Muscle layer of duodenum (tissue), 2 donors: ENCODE data around the gene RABGAP1.

Experiments used
- H3K27ac ChIP-seq: one replicate; pipeline ENCODE4 v1.7.0; 2013; ENCODE audit warnings: mild to moderate bottlenecking, low read length
- H3K27me3 ChIP-seq: one replicate; pipeline ENCODE4 v1.7.0; 2013; ENCODE audit warnings: low read depth, mild to moderate bottlenecking, control low read depth, low read length
- H3K36me3 ChIP-seq, 2 donors: one replicate each; pipeline ENCODE4 v1.7.0; 2013; ENCODE audit warnings: low read length in 2 of 2, control low read depth in 1 of 2, mild to moderate bottlenecking in 1 of 2; ENCODE audit not compliant: insufficient read depth in 2 of 2, control insufficient read depth in 1 of 2
- H3K4me1 ChIP-seq, 2 donors: one replicate each; pipeline ENCODE4 v1.7.0; 2013; ENCODE audit warnings: low read length in 2 of 2, mild to moderate bottlenecking in 2 of 2, control low read depth in 1 of 2, moderate library complexity in 1 of 2; ENCODE audit not compliant: insufficient read depth in 2 of 2, control insufficient read depth in 1 of 2
- H3K4me3 ChIP-seq, 2 donors: one replicate each; pipeline ENCODE4 v1.7.0; 2013; ENCODE audit warnings: low read length in 2 of 2, low read depth in 1 of 2, mild to moderate bottlenecking in 1 of 2
- H3K9me3 ChIP-seq, 2 donors: one replicate each; pipeline ENCODE4 v1.7.0; 2013; ENCODE audit warnings: low read length in 2 of 2, control low read depth in 1 of 2, mild to moderate bottlenecking in 1 of 2; ENCODE audit not compliant: control insufficient read depth in 1 of 2
- donor health status: healthy.

Gene RABGAP1

DNA sequence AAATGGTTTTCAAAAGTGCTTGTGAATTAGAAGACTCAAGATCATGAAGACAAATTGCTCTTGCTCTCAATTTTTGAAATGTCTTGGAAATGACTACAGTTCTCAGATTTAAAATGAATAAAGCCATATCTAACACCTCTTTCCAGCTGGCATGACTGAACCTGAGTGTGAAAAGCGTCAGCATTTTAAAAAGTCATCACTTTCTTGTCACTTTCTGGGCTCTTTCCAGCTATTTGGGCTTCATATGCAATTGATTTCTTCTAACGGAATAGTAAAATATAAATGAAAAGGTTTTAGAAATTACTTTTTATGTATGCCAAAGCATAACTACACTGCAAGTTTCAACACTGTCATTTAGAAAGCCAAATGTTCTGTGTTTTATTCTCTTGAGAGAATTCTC is 95.0 kb downstream of the RABGAP1 start:
- Histone ChIP-seq H3K4me3 (no peak overlapping the region), H3K36me3 (peaks cover 0 to 7% of the 10 kb centered on the region in 2 donors), H3K4me1 (peaks cover 0 to 19% of the 10 kb centered on the region in 2 donors), H3K9me3 (no peaks in the 10 kb centered on the region), H3K27me3 (no peaks in the 10 kb centered on the region), H3K27ac (no peak overlapping the region)

DNA sequence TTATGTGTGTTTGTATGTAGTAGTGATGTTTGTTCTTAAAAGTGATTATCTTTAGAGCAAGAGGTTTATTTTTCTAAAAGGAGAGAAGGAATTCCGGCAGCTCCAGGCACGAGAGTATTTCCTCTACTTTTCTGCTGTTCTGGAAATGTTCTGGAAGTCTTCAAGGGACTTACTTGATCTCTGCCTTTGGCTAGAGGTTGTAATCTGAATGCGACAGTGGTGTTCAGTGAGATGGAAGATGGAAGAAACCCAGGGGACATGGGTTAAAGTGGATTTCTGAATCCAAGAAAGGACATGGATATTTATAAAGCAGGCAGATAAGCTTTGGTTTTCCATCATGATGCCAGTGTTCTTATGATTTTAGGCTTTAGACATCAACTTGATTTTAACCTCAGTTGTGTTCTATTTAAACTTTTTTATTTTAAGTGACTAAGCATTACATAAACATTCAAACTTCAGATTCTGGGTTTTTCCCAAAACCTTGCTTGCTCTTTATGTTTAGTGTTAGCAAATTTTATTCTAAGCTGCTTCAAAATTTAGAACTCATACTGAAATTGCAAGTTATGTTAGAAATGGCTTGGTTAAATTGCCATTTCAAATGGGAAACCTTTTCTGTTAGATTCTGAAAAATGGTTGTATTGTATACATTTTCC is 96.2 kb downstream of the RABGAP1 start:
- no peaks in the 10 kb centered on the region for H3K9me3 ChIP-seq
- H3K4me1 ChIP-seq = peaks cover 0 to 19% of the 10 kb centered on the region in 2 donors
- no peak overlapping the region for H3K4me3 ChIP-seq
- no peak overlapping the region for H3K27ac ChIP-seq
- no peaks in the 10 kb centered on the region for H3K27me3 ChIP-seq
- peaks cover 0 to 3% of the 10 kb centered on the region in 2 donors for H3K36me3 ChIP-seq

DNA sequence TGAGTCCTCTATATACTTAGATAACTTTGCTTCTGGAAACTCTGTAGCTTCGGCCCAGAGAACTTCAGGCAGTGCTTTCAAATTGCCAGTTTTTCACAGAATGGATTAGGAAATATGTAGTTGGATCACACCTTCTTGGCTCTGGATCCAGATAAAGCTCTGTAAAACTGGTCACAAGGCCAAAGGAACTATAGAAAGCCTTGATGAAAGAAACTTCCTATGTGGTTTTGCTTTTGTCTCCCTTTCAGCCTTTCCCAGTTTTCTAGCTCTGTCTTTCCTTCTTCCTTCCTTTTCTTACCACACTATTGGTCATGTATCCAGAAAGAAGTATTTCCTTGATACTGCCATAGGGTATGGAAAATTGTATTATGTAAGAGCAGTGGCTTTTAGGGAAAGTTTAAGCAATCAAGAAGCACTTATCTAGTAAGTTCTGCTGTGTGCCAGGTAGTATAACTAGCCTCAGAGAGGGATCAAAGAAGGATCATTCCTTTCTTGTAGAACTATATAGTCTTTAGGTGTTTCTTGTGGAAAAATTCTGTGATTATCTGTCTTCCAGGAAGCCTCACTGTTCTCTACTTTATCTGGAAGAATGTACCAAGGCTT is 98.9 kb downstream of the RABGAP1 start:
- Histone ChIP-seq H3K27me3 (no peaks in the 10 kb centered on the region), H3K36me3 (peaks cover 0 to 3% of the 10 kb centered on the region in 2 donors), H3K9me3 (no peaks in the 10 kb centered on the region), H3K4me1 (peaks cover 0 to 8% of the 10 kb centered on the region in 2 donors), H3K27ac (peak overlapping the region; percentile 47), H3K4me3 (no peak overlapping the region)

DNA sequence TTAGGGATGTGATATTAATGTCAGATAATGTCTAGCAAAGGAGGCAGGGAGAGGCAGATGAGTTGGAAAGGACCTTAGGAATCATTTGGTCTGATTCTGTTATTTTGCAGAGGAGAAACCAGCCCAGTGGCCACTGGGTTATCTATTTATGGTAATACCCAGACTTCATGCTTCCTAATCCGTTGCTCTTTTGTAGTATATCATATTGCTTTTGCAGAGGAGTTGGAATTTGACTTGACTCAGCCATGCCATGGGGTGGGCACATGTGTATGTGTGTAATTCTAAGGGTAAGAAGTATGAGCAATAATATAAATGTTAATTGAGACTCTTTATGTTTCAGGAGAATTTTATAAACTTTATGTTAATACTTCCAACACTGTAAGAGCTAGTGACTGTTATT is 100.0 kb downstream of the RABGAP1 start:
- H3K9me3 ChIP-seq = no peaks in the 10 kb centered on the region
- no peak overlapping the region for H3K4me3 ChIP-seq
- H3K4me1 ChIP-seq = peaks cover 0 to under 1% of the 10 kb centered on the region in 2 donors
- H3K27me3 ChIP-seq = no peaks in the 10 kb centered on the region
- no peak overlapping the region for H3K27ac ChIP-seq
- peaks cover 0 to 3% of the 10 kb centered on the region in 2 donors for H3K36me3 ChIP-seq

DNA sequence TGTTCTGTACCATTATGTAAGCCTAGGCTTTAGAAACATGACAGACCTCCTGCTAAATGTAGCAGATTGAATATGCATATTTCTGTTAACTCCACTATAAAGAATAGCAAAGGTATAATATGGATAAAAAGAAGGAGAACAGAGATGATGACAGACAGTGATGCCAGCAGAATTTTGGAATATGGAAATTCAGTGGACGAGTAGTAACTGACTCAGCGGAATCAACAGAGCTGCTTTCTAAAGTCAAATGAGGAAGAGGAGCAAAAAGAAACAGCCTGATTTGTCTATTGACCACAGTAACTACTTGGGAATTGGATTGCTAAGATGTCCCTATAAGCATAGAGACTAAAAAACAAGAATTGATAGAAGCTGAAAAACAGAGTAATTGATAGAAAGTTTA is 100.7 kb downstream of the RABGAP1 start:
- Histone ChIP-seq H3K27ac (no peak overlapping the region), H3K36me3 (peaks cover 0 to 3% of the 10 kb centered on the region in 2 donors), H3K4me1 (no peaks in the 10 kb centered on the region), H3K4me3 (no peak overlapping the region), H3K9me3 (no peaks in the 10 kb centered on the region), H3K27me3 (no peaks in the 10 kb centered on the region)

DNA sequence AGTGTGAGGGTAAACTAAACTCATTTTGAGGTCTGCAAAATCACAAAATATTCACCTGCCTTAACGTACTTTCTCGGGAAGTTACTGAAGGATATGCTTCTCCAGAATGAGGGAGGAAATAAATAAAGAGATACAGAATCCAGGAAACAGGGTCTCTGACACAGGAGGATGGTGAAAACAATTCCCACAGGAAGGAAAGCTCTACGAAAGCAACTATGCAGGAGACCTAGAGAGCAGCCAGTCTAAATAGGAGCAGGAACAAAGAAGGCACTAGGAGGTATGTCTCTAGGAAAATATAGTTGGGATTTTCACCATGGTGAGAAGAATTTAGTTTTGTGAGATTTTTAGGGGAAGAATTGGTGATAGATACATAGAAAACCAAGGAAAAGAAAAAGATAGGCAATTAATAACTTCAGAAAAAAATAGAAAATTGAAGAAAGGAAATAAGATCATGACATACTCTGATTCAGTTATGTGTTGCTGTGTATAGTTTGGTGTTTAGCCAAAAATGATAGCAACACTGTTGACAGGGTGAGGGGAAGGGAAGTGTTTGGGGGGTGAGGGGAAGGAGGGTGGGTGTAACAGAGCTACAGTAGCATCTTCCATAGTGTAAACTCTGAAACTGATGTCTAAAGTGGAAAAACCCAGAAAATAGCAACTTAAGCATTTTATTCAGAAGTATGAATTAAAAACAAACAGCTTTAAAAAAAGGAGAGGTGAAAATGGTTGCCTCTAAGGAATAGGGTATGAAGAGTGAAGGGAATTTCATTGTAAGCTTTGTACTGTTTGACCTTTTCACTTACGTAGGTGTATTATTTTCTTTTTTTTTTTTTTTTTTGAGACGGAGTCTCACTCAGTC is 102.5 kb downstream of the RABGAP1 start:
- Histone ChIP-seq H3K27ac (peak overlapping the region; percentile 19), H3K4me3 (no peak overlapping the region), H3K36me3 (peaks cover 0 to 3% of the 10 kb centered on the region in 2 donors), H3K27me3 (no peaks in the 10 kb centered on the region), H3K9me3 (no peaks in the 10 kb centered on the region), H3K4me1 (peaks cover 0 to 4% of the 10 kb centered on the region in 2 donors)

DNA sequence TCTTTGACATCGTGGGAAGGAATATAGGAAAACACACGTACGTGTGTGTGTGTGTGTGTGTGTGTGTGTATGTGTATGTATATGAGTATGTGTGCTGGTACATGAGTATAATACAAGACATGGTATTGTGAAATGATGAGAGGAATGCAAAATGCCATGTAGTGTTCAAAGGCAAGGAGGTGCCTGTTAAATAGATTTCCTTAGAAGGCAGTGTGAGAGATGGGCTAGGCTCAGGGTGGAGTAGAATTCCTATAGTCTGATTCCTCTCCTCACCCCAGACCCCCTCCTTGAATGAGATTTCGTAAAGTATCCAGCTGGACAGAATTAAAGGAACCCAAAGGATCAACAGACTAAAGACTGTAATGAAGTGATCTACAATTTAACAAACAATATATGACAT is 103.8 kb downstream of the RABGAP1 start:
- H3K36me3 ChIP-seq = no peaks in the 10 kb centered on the region
- no peaks in the 10 kb centered on the region for H3K9me3 ChIP-seq
- H3K4me3 ChIP-seq = no peak overlapping the region
- peak overlapping the region; percentile 70 for H3K27ac ChIP-seq
- peaks cover 5 to 15% of the 10 kb centered on the region in 2 donors for H3K4me1 ChIP-seq
- no peaks in the 10 kb centered on the region for H3K27me3 ChIP-seq

DNA sequence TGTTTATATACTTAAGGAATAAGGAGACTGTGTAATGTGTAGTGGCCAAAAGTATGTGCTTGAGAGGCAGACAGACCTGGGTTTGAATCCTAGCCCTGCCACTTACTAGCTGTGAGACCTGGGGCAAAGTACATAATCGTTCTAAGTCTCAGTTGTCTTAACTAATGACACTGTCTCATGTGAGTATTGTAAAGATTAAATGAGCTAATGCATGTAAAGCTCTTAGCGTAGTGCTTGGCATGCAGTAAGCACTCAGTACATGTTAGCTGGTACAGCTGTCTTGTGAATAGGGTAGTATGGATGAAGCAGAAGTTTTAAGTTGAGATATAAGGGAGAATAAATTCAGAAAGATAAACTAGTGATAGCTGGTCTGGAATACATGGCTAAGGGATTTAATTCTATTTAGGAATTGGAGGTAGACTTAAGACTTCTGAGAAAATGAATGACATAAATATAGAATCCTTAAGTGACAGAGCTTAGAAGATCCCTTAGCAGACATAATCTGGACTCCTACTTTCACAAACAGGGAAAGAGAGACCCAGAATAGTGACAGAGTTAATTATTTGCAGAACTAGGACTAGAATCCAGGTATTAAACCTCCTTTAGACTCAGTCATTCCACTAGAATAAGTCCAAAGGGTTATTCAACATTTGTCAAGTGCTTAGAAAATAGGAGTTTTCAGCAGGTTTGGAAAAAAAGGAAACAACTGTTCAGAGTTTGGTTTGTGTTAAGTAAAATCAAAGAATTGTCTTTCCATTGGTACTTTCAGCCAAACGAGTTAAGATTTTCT is 105.8 kb downstream of the RABGAP1 start:
- Histone ChIP-seq H3K4me3 (no peak overlapping the region), H3K36me3 (no peaks in the 10 kb centered on the region), H3K4me1 (peaks cover 8 to 23% of the 10 kb centered on the region in 2 donors), H3K27ac (peak overlapping the region; percentile 39), H3K9me3 (no peaks in the 10 kb centered on the region), H3K27me3 (no peaks in the 10 kb centered on the region)

DNA sequence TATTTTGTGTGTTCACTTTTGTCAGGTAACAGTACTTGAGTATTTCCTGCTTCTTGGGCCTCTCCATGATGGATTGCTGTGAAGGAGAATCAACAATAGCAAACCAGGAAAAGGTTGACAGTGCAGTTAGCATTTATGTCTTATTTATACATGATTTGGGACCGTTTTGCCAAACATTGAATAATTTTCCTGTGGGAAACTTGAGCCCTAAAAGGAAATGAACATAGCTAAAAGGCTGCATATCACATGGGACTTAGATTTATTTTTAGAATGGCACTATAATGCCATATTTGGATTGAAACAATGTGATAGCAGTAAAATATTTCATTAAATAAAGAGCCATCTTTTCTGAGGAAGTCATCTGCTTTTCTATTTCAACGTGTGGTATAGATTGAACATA is 107.9 kb downstream of the RABGAP1 start:
- Histone ChIP-seq H3K4me3 (no peak overlapping the region), H3K9me3 (no peaks in the 10 kb centered on the region), H3K4me1 (peaks cover 8 to 30% of the 10 kb centered on the region in 2 donors), H3K27me3 (no peaks in the 10 kb centered on the region), H3K27ac (peak overlapping the region; percentile 12), H3K36me3 (no peaks in the 10 kb centered on the region)

DNA sequence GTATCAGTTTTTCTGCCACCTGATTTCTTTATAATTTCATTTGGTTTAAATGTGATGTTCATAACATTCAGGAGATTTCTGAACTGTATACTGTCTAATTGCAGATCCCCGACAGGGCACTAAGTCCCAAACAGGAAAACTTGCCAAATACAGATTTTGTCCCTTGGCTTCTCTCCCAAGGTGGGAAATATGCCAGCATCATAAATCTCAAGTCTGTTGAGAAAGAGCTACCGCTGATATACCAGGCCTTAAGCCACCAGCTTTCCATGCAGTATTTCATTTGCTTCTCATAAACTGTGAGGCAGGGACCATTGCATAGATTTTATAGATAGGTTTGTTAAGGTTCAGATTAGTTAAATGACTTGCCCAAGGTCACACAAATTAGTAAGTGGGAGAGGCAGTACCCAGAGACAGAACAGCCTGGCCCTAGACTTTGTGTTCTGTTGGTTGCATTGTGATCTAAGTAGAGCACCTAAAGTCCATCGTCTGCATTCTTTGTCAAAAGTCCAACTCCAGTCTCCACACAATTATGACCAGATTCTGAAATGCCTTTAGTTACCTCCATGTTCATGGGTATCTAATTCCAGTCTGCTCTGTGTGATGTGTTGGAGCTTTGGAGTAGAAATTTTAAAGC is 108.9 kb downstream of the RABGAP1 start:
- Histone ChIP-seq H3K36me3 (no peaks in the 10 kb centered on the region), H3K9me3 (no peaks in the 10 kb centered on the region), H3K4me3 (no peak overlapping the region), H3K27ac (peak overlapping the region; percentile 65), H3K27me3 (no peaks in the 10 kb centered on the region), H3K4me1 (peaks cover 8 to 31% of the 10 kb centered on the region in 2 donors)
